Measurements from ENCODE around the gene SLC2A13.
"Not testable (repeated sequence)": the region's sequence is repeated elsewhere in the genome, so short reads cannot be mapped to it uniquely, and the experiment has no call there.

Gene SLC2A13

GRCh38 chr12:39905152-39905551 lies 200.7 kb downstream of the SLC2A13 start:
- Histone ChIP-seq H3K4me3 (ENCODE audit: extremely low read depth, insufficient read depth, low read length, poor library complexity, severe bottlenecking) (no peak overlapping the region), H3K9me3 (ENCODE audit: control insufficient read depth, low read length) (no peaks in the 10 kb centered on the region), H3K4me1 (ENCODE audit: control insufficient read depth, insufficient read depth, low read length, poor library complexity, severe bottlenecking) (no peaks in the 10 kb centered on the region), H3K27ac (ENCODE audit: low read depth, low read length, severe bottlenecking) (no peak overlapping the region), H3K36me3 (ENCODE audit: control insufficient read depth, insufficient read depth, low read length) (no peaks in the 10 kb centered on the region)
- no CpG with 5 or more reads among the region's 1 CpG for WGBS, 2 experiments (ENCODE audit: insufficient coverage in 2 of 2)

DNA sequence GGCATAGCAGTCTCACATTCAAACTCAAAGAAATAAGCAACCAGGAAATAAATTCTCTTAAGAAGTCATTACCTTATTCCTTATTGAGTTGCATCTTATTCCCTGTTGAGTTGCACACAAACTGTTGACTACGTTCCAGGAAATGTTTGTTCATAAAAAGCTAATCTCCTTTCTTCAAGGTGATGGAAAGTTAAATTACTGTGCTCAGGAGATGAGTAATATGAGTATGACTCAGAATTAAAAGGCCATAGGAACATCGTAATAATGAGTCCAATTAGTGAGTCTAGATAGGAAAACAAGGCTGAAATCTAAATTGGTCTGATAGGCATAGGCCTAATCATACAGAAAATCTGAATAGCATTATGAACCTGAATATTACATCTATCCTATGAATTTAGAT lies 203.1 kb downstream of the SLC2A13 start:
- H3K9me3 ChIP-seq (ENCODE audit: control insufficient read depth, low read length): no peaks in the 10 kb centered on the region
- H3K4me3 ChIP-seq (ENCODE audit: extremely low read depth, insufficient read depth, low read length, poor library complexity, severe bottlenecking): no peak overlapping the region
- no peaks in the 10 kb centered on the region for H3K36me3 ChIP-seq (ENCODE audit: control insufficient read depth, insufficient read depth, low read length)
- no peaks in the 10 kb centered on the region for H3K4me1 ChIP-seq (ENCODE audit: control insufficient read depth, insufficient read depth, low read length, poor library complexity, severe bottlenecking)
- WGBS, 2 experiments (ENCODE audit: insufficient coverage in 2 of 2): 89% methylated on average over 1 of the region's 2 CpGs; no CpG with 5 or more reads in 1 of the 2 experiments
- no peak overlapping the region for H3K27ac ChIP-seq (ENCODE audit: low read depth, low read length, severe bottlenecking)

DNA sequence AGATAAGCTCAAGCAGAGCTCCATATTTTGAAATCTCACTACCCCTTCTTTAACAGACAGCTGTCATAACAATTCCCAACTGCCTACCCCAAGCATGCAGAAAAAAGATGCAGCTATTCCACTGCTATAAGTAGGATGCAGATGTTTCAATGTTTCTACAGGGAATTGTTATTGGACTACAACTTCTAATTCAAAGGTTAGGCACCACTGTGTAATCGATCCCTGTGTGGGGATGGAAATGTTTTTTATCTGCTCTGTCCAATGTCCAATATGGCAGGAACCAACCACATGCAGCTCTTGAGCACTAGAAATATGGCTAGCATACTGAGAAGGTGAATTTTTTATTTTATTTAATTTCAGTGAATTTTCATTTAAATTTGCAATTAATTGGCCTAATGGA lies 208.6 kb downstream of the SLC2A13 start:
- H3K27ac ChIP-seq (ENCODE audit: low read depth, low read length, severe bottlenecking): no peak overlapping the region
- no peaks in the 10 kb centered on the region for H3K9me3 ChIP-seq (ENCODE audit: control insufficient read depth, low read length)
- H3K36me3 ChIP-seq (ENCODE audit: control insufficient read depth, insufficient read depth, low read length): no peaks in the 10 kb centered on the region
- no peaks in the 10 kb centered on the region for H3K4me1 ChIP-seq (ENCODE audit: control insufficient read depth, insufficient read depth, low read length, poor library complexity, severe bottlenecking)
- WGBS, 2 experiments (ENCODE audit: insufficient coverage in 2 of 2): 80% methylated on average over 1 of the region's 1 CpG; no CpG with 5 or more reads in 1 of the 2 experiments
- H3K4me3 ChIP-seq (ENCODE audit: extremely low read depth, insufficient read depth, low read length, poor library complexity, severe bottlenecking): no peak overlapping the region

DNA sequence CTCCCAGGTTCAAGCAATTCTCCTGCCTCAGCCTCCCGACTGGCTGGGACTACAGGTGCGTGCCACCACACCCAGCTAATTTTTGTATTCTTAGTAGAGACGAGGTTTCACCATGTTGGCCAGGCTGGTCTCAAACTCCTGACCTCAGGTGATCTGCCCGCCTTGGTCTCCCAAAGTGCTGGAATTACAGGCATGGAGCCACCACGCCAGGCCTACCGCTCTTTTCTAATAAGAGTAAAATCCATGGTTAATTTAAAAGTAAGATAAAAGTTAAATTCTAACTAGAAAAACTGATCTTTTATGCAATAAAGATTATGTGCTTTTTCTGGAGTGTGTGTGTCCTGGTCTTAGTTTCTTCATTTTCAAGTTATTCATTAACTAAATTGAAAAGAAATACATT lies 212.5 kb downstream of the SLC2A13 start:
- H3K27ac ChIP-seq (ENCODE audit: low read depth, low read length, severe bottlenecking); H3K4me3 ChIP-seq (ENCODE audit: extremely low read depth, insufficient read depth, low read length, poor library complexity, severe bottlenecking); H3K4me1 ChIP-seq (ENCODE audit: control insufficient read depth, insufficient read depth, low read length, poor library complexity, severe bottlenecking); H3K36me3 ChIP-seq (ENCODE audit: control insufficient read depth, insufficient read depth, low read length); H3K9me3 ChIP-seq (ENCODE audit: control insufficient read depth, low read length): not testable (repeated sequence)
- WGBS, 2 experiments (ENCODE audit: insufficient coverage in 2 of 2): 89 to 92% methylated on average over 2 to 3 of the region's 6 CpGs

DNA sequence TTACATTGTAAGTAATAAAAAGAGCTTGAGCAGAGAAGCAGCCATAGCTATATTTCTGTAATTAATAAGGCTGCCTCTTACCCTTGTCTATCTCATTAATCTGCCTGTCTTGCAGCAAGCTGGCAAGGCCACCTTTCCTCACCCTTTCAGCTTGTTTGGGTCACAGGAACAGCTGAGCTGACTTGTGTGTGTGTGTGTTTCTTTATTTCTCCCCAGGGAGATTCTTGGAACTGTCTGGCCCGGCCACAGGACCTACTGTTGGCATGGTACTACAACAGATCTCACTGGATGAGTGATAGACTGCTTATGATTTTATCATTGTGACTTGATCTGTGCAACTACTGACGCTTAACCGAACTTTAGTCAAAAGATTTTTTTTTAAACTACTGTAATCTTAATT lies 213.7 kb downstream of the SLC2A13 start:
- no peak overlapping the region for H3K4me3 ChIP-seq (ENCODE audit: extremely low read depth, insufficient read depth, low read length, poor library complexity, severe bottlenecking)
- no peak overlapping the region for H3K27ac ChIP-seq (ENCODE audit: low read depth, low read length, severe bottlenecking)
- H3K36me3 ChIP-seq (ENCODE audit: control insufficient read depth, insufficient read depth, low read length): no peaks in the 10 kb centered on the region
- no peaks in the 10 kb centered on the region for H3K9me3 ChIP-seq (ENCODE audit: control insufficient read depth, low read length)
- no peaks in the 10 kb centered on the region for H3K4me1 ChIP-seq (ENCODE audit: control insufficient read depth, insufficient read depth, low read length, poor library complexity, severe bottlenecking)
- WGBS, 2 experiments (ENCODE audit: insufficient coverage in 2 of 2): 40% methylated on average over 1 of the region's 3 CpGs; no CpG with 5 or more reads in 1 of the 2 experiments

- Histone ChIP-seq H3K9me3 (ENCODE audit: control insufficient read depth, low read length) (no peaks in the 10 kb centered on the region), H3K4me1 (ENCODE audit: control insufficient read depth, insufficient read depth, low read length, poor library complexity, severe bottlenecking) (no peaks in the 10 kb centered on the region), H3K36me3 (ENCODE audit: control insufficient read depth, insufficient read depth, low read length) (no peaks in the 10 kb centered on the region), H3K4me3 (ENCODE audit: extremely low read depth, insufficient read depth, low read length, poor library complexity, severe bottlenecking) (no peak overlapping the region), H3K27ac (ENCODE audit: low read depth, low read length, severe bottlenecking) (no peak overlapping the region)
- 75% methylated on average over 1 of the region's 1 CpG; no CpG with 5 or more reads in 1 of the 2 experiments for WGBS, 2 experiments (ENCODE audit: insufficient coverage in 2 of 2)
Measured at GRCh38 chr12:39887856-39888255, 218.0 kb downstream of the SLC2A13 start.

- no peaks in the 10 kb centered on the region for H3K36me3 ChIP-seq (ENCODE audit: control insufficient read depth, insufficient read depth, low read length)
- H3K9me3 ChIP-seq (ENCODE audit: control insufficient read depth, low read length): no peaks in the 10 kb centered on the region
- H3K4me3 ChIP-seq (ENCODE audit: extremely low read depth, insufficient read depth, low read length, poor library complexity, severe bottlenecking): no peak overlapping the region
- WGBS, 2 experiments (ENCODE audit: insufficient coverage in 2 of 2): no CpG with 5 or more reads among the region's 3 CpGs
- H3K27ac ChIP-seq (ENCODE audit: low read depth, low read length, severe bottlenecking): no peak overlapping the region
- H3K4me1 ChIP-seq (ENCODE audit: control insufficient read depth, insufficient read depth, low read length, poor library complexity, severe bottlenecking): no peaks in the 10 kb centered on the region
Measured at GRCh38 chr12:39886106-39886505, 219.8 kb downstream of the SLC2A13 start.

DNA sequence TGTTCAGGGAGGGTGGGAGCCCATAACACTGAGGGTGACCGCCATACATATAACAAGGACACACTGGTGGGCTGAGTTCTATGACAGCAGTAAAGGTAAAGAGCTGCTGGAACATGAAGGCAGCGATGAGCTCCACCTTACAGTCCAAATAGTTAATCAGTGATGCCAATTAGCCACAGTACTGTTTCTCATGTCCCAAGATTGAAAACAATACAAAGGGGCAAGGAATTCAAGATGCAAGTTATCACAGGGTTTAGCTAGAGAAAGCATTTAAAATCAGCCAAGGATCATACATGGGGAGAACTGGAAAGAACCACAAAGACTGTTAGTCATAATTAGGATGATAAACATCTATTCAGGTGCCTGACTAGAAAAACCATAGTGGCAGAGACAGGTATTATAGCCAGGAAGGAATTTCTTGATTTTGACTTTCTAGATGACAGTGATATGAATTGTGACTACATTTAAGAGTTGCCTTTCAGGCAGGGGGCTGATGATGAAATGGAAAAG lies 221.2 kb downstream of the SLC2A13 start:
- Histone ChIP-seq H3K4me1 (ENCODE audit: control insufficient read depth, insufficient read depth, low read length, poor library complexity, severe bottlenecking) (no peaks in the 10 kb centered on the region), H3K27ac (ENCODE audit: low read depth, low read length, severe bottlenecking) (no peak overlapping the region)
- WGBS, 2 experiments (ENCODE audit: insufficient coverage in 2 of 2): 80% methylated on average over 1 of the region's 2 CpGs; no CpG with 5 or more reads in 1 of the 2 experiments

GRCh38 chr12:39883411-39883810 lies 222.5 kb downstream of the SLC2A13 start:
- Histone ChIP-seq H3K4me1 (ENCODE audit: control insufficient read depth, insufficient read depth, low read length, poor library complexity, severe bottlenecking) (no peaks in the 10 kb centered on the region), H3K36me3 (ENCODE audit: control insufficient read depth, insufficient read depth, low read length) (no peaks in the 10 kb centered on the region), H3K4me3 (ENCODE audit: extremely low read depth, insufficient read depth, low read length, poor library complexity, severe bottlenecking) (no peak overlapping the region), H3K9me3 (ENCODE audit: control insufficient read depth, low read length) (peaks cover 9% of the 10 kb centered on the region), H3K27ac (ENCODE audit: low read depth, low read length, severe bottlenecking) (no peak overlapping the region)
- no CpG with 5 or more reads among the region's 2 CpGs for WGBS, 2 experiments (ENCODE audit: insufficient coverage in 2 of 2)

More for the DNA sequence above, 221.2 kb downstream of the SLC2A13 start:
- Histone ChIP-seq H3K4me3 (ENCODE audit: extremely low read depth, insufficient read depth, low read length, poor library complexity, severe bottlenecking) (no peak overlapping the region), H3K9me3 (ENCODE audit: control insufficient read depth, low read length) (peaks cover 3% of the 10 kb centered on the region), H3K36me3 (ENCODE audit: control insufficient read depth, insufficient read depth, low read length) (no peaks in the 10 kb centered on the region)

DNA sequence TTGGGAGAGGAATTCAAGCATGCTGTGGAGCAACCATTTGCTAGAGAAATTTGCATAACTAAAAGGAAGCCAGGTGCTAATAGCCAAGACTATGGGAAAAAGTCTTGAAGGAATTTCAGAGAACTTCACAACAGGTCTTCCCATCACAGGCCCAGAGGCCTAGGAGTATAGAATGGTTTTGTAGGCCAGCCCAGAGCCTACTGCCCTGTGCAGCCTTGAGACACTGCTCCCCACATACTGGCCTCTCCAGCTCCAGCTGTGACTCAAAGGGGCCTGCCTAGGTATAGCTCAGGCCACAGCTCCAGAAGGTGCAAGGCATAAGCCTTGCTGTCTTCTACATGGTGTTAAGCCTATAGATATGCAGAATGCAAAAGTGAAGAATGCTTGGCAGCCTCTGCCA lies 227.1 kb downstream of the SLC2A13 start:
- Histone ChIP-seq H3K27ac (ENCODE audit: low read depth, low read length, severe bottlenecking) (no peak overlapping the region), H3K9me3 (ENCODE audit: control insufficient read depth, low read length) (peaks cover 16% of the 10 kb centered on the region), H3K36me3 (ENCODE audit: control insufficient read depth, insufficient read depth, low read length) (no peaks in the 10 kb centered on the region), H3K4me1 (ENCODE audit: control insufficient read depth, insufficient read depth, low read length, poor library complexity, severe bottlenecking) (no peaks in the 10 kb centered on the region), H3K4me3 (ENCODE audit: extremely low read depth, insufficient read depth, low read length, poor library complexity, severe bottlenecking) (no peak overlapping the region)

DNA sequence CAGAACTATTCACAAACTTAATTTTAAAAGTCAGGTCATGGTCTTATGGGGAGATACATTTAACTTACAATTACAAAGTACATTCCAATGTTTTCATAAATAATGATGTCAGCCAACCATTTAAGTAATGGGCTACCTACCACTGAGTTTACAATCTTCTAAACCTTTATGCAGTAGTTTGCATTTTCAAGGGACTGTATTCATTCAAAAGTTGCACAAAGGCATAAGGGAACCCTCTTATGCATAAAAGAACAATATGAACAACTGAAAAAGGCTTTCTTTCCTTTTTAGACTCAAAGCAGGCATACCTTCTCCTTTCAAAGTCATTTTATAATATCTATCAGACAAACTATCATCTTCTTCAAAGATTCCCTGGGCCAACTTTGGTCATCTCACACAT lies 230.2 kb downstream of the SLC2A13 start:
- no peaks in the 10 kb centered on the region for H3K36me3 ChIP-seq (ENCODE audit: control insufficient read depth, insufficient read depth, low read length)

More for the DNA sequence above, 230.2 kb downstream of the SLC2A13 start:
- Histone ChIP-seq H3K4me3 (ENCODE audit: extremely low read depth, insufficient read depth, low read length, poor library complexity, severe bottlenecking) (no peak overlapping the region), H3K4me1 (ENCODE audit: control insufficient read depth, insufficient read depth, low read length, poor library complexity, severe bottlenecking) (no peaks in the 10 kb centered on the region), H3K9me3 (ENCODE audit: control insufficient read depth, low read length) (peaks cover 16% of the 10 kb centered on the region), H3K27ac (ENCODE audit: low read depth, low read length, severe bottlenecking) (no peak overlapping the region)
